HS-27A (cell line): ENCODE data around the gene ADAMTS2.

Experiments used
- DNase-seq: peaks from one replicate; pipeline ENCODE4 v3.0.0-alpha.2; 2012; ENCODE audit warnings: low read depth, missing footprints

Gene ADAMTS2

DNA sequence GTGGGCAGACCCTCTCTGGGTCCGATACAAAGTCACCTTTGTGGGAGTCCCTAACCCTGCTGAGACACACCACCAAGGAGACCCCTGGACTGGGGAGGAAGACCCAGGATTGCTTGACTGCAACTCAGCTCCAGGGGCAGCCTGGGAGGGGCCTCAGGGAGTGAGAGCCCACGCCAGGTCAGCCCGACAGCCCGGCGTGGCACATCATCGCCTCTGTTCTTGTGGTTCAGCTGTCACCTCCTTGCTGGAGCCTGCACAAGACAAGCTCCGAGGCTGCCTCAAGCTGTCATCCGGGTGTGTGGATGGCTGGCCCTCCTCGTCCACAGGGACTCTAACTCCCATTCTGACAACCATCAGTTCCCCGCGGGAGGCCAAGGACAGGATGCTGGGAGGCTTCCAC, 151.5 kb downstream of the ADAMTS2 start:
- DNase-seq, result no peak

DNA sequence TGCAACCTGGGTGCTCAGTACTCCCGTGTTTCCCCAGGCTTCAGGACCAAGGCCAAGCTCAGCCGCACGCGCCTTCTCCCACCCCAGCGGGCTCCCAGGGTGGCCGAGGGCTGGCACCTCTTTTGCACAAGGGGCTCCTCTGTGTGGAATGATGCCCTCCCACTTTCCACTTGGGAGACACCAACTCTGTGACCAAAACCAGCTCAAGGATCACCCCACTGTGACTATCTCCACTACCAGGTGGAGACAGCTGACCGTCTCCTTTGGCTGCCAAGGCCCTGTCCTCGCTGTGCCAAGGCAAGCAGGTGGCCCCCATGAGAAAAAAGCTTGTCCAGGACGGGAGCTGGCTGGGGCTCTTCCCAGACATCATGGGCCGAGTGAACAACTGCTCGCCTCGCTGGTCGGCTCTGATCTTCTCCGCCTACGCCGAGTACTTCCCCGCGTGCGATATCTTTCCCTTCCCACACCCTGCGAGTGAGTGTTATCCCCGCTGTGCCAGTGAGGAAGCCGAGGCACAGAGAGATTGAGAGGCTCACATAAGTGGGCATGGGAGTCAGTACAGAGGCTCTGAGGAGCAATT, 152.3 kb downstream of the ADAMTS2 start:
- no peak for DNase-seq

DNA sequence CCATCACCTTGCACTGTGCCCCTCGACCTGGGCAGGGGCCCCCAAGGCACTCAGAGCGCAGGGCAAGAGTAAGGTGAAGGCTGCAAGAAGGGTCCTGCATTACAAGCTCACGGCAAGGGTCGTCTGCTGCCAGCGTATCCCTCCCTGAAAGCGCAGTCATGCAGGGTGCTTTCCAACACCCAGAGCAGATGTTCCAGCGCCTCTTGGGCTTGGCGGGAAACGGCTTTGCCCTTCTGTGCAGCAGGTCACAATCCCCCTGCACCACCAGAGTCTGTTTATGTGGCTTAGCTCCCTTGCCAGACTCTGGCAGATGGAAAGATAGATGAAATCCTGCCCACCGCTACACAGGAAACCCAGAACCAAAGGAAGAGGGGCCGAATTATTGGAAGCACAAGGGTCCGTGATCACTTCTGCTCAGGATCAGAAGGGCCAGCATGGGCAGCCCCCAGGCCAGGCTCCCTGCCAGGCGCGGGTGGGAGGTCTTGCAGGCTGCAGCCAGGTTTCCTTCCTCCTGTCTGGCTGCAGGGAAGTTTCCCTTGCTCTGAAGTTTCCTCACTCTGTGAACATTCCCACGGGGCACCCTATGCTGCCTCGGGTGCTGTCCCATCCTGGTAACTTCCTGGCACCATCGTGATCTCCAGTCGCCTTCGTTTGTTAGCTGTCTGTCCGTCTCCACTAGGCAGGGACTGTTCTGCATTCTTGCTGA, 152.9 kb downstream of the ADAMTS2 start:
- DNase-seq, result no peak

DNA sequence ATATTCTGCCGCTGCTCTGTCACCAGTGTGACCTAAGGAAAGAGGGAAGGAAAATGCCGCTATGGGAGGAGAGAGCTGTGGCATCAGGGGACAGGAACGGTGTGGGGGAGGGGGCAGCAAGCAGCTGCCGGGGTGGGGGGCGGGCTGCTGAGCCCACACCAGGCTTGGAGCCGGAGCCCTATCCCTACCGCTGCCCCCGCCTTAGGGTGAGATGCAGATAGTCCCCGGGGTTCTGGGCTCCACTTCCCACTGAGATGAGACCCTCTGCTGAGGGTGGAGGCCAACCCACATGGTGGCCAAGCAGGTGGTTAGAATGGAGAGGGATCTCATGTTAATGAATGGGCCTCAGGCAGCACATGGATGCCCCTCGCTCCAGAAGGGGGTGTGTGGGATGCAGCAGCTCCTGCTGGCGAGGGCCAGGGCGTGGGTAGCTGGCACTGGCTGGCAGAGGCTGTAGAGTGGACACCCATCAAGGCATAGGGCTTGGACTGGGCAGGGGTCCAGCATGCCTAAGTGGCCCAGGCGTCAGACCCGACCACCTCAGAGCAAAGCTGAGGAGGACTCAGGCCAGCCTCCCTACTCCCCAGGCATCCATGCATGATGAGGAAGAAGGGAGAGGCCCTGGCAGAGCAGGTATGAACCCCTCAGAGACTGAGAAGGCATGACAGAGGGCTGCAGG, 153.6 kb downstream of the ADAMTS2 start:
- no peak for DNase-seq

DNA sequence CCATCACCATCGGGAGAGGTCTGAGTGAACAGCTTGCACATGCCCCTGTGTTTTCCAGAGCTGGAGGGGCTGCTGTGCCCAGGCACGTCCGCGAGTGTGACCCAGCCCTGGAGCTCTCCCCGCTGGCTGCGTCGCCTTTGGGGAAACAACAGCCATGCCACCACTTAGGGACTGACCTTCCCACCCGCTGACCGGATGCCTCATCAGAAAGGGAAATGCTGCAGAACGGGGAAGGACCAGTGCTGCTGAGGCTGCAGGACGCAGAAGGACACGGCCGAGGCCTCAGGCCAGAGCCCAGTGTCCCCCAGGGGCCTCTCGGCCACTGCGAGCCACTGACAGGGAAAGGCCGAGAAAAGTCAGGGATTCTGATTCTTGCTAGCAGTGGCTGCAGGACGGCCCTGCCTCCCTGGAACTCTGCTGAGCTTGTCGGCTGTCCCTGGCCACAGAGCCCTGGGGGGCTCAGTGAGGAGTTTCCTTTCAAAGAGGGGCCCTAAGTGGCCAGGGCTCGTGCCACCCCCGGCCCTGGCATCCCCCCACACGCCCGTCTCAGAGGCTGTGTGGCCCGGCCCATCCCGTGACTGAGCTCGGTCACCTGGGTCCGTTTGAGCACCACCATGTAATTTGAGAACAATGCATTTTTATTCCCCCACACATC, 154.3 kb downstream of the ADAMTS2 start:
- no peak for DNase-seq

DNA sequence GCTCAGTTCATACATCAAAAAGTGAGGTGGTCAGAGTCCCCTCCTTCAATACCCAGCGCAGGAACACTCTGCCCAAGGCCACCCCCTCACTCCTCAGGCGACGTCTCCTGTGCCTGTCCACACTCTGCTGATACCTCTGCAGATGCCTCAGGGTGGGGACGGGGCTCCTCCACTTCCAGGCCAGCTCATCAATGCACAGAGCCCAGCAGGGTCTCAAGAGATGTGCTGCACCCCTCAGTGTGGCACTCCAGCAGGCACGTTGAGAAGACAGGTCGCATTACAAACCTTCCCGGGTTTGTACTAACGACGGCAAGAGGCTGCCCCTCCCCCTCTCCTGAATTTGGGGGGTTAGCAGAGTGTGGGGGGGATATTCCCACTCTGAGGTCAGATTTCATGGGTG, 156.6 kb downstream of the ADAMTS2 start:
- no peak for DNase-seq

DNA sequence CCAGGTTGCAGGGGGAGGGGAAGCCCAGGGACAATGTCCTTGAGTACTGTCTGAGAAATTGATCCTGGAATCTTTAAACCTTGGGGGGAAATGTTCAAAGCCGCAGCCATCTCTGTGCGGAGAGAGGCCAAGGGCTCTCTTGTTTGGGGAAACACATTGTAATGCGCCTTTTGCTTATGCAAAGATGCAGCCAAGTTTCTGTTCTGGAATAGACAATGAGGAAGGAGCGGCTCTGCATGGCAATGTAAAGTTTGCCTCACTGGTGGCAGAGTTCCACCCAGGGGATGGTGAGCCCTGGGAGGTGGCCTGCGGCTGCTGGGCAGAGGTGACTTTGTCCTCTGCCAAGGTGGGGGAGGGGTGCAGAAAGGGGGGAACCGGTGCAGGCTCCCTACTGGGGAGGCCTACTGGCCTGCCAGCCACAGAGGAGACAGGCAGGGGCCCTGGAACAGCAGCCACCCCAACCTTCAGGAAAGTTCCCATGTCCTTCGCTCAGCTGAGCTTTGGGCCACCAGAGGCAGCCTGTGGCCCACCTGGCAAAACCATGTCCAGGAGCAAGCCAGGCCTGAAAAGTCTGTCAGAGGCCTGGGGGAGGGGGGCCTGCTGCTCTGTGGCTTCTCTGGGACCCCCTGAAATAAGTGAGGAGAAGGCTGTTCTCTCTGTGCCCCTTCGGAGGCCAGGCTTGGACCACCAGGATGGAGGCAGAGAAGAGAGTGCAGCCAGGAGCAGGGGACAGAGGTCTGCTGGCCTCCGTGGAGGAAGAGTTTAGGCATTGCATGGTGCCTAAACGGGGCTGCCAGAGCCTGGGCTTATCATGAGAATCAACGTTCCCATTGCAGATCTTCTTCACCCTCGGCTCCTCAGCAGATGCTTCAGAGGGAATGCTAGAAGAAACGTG, 157.3 kb downstream of the ADAMTS2 start:
- no peak for DNase-seq

DNA sequence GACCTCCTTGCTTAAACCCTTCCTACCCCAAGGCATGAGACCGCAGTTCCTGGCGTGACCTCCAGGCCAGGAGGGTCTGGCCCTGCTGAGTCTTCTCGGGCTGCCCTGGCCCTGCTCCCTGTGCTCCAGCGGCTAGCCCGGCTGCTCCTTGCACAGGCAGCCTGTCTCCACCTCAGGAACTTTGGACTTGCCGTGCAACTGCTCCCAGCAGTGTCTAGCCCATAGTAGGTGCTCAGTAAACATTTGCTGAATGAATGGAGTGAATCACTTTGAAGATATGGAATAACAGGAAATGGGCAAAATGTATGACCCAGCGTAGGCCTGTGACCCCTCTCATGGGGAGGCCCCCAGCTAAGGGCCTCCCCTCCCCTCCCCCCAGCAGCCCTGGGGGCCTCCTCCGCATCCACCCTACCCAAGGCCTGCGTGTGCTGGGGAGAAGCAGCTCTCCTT, 158.0 kb downstream of the ADAMTS2 start:
- no peak for DNase-seq

DNA sequence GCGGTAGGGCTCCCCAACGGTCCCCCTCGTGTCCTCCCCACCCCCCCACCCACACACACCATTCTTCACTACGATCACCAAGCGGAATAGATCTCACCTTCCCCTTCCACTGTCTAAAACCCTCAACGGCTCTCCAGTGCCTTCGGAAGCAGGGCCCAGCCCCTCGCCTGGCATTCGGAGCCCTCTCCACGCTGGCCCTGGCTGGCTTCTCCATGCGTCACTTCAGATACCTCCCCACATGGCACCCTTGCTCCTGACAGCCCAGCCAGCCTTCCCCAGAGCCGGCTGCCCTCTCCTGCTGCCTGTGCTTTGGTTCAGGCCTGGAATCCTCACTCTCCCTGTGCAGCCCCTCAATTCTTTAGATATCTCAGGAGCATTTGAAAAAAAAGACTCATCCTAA, 158.5 kb downstream of the ADAMTS2 start:
- DNase-seq, result no peak

DNA sequence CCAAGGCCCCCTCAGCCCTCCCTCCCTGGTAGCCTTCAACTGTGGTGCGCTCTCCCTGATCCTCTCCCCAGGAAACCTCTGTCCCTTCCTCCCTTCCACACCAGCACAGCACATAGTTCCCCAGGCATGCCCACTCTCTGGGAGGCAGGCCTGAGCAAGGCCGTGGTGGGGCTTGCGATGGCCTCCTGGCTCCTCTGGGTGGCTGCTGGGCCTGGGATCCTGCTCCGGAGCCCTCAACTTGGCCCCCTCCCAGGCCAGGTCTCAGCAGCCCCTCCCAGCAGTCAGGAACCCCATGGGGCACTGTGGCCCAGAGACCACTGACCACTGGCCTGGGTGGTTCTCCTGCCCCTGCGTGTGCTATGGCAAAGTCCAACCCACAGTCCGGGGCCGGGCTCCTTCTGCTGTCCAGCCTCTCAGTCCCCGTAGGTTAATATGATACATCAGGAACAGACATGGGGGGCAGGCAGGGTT, 159.3 kb downstream of the ADAMTS2 start:
- DNase-seq, result no peak

DNA sequence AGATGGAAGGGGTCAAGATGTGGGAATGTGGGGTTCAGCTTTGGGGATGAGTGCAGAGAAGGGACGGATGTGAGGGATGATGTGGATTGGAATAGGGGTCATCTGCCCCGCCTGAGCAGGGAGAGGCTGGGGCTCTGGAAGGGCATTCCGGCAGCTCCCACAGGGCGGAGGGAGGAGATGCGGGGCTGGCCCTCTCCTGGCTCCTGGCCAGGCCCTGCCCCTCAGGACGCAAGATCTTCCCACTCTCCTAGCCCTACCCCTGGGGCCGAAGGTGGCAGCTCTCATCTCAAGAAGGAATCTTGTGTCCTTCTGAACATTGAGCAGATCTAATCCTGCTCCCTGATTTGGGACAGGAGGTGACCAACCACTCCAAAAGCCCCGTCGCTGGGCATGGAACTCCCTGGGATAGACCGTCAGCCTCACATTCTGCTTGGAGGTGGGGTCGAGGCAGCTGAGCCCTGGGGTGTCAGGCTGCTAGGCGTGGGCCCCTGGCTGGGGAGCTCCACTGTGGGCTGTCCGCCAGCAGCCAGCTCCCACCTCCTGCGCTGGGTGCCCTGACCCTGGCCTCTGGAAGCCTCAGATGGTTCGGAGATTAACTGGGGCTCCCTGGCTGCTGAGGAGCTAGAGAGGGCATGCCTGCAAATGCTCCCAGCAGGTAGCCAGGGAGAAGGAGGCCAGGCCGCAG, 159.9 kb downstream of the ADAMTS2 start:
- no peak for DNase-seq

DNA sequence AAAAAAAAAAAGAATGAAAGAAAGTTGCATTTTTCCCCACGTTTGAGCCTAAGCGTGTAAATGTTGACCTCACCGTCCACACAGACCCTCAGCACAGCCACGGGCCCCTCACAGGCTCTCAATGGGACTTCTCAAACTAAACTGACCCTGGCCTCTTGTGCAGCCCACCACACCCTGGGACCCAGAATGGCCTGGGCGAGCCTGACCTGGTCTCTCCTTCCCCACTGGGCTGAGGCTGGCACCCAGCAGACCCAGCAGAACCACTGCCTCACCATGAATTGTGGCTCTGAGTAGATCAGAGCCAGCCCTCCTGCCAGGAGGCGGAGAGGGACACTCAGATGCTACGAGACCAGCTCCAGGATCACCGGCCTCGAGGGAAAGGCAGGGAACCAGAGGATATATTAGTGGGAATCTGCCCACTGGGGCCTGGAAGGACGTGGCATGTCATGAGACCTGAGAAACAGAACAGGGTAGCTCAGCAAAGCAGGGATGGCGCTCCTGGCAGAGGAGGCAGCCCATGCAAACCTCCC, 160.7 kb downstream of the ADAMTS2 start:
- no peak for DNase-seq

DNA sequence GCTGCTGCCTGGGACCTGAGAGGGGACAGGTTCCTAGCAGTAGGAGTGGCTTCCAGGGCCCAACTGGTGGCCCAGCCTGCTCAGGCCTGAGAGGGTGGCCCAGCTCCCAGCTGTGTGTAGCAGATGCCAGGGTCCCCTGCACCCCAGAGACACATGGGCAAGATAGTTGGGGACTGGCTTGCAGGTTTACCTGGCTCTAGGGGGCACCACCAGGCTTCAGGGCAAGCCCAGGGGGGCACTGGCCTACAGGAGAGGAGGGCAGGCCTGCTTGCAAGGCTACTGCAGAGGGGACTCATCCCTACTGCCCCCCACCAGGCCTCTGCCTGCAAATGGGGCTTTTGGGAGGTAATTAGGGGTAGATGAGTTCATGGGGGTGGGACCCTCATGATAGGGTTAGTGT, 161.8 kb downstream of the ADAMTS2 start:
- DNase-seq, result no peak

DNA sequence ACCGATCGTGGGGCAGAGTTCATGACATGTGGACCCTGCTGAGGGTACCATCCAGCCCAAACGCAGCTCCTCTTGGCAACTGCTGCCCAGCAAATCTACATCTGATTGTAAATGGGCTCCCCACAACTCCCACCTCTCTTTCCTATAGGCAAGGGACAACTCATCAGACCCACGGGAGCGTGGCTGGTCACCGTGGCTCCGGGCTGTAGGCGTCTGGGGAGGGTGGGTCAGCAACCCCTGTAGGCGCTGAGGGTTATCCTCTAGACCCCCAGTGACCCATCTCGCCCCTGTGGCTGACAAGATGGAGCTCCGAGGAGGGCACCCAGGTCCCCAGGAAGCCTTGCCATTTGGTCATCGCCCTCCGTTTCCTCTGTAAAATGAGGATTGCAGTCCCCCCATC, 162.7 kb downstream of the ADAMTS2 start:
- no peak for DNase-seq

DNA sequence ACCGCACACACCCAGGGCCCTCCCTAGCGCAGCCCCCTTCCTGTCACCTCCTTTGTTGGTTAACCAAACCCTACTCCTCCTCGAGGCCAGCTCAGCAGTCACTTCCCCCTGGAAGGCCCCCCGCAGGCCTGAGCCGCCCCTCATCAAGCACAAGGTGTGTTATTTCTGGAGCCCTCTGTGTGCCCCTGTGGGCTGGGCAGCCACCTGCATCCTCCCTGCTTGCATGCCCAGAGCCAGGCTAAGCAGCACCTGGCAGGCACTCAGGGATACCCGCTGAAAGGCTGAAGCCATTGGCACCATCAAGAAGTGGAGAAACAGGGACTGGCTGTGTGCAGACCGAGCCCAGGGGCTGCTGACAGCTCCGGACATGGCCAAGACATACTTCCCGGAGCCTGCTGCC, 163.3 kb downstream of the ADAMTS2 start:
- no peak for DNase-seq

DNA sequence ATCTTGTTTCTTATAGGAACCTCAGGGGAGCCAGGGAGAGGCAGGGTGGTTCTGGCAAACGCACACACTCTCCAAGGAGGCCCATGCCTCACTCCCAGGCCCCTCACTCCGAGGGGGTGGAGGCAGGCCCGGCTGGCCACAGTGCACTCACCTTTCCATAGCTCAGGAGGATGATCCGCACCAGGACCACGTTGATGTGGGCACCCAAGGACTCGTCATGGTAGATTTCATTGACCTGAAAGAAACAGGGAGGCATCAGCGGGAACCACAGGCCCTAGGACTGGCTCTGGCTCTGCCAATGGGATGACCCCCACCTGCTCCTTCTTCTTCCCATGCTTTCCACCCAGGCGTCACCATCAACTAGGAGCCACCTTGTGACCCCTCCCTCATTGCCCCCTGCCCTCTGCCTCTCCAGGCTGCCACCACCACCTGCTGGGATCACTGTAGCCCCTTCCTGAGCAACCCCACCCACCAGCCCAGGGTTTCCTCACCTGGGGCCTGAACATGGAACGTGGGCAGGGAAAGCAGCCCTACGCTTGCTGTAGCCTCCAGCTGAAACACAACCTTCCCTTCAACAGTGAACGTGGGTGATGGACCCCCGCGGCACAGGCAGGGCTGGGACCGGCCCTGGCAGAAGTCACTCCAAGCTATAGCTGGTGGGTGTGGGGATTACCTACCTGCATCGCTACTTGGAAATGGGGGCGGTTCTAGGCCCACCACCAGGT, 164.2 kb downstream of the ADAMTS2 start:
- no peak for DNase-seq

DNA sequence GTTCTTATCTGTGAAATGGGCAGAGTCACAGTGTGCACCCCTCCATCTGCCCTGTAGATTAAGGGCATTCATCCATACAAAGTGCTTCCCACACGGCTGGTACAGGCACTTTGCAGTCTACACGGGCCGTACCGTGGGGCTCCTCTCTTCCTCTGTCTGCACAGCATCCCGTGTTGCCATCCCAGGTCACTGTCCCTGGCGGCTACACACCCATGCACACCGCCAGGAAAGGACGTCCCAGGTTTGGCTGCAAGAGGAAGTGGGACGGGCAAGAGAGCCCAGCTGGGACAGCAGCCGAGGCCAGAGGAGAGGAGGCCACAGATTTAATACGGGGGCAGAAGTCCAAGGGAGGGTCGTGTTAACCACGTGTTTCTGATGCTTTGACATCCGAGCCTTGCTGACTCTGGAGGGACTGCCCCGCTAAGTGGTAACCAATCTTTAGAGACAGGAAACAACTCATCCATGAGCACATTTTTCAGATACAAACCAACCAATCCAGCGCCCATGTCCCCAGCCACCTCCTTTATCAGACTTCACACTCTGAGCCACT, 165.1 kb downstream of the ADAMTS2 start:
- DNase-seq, result no peak

DNA sequence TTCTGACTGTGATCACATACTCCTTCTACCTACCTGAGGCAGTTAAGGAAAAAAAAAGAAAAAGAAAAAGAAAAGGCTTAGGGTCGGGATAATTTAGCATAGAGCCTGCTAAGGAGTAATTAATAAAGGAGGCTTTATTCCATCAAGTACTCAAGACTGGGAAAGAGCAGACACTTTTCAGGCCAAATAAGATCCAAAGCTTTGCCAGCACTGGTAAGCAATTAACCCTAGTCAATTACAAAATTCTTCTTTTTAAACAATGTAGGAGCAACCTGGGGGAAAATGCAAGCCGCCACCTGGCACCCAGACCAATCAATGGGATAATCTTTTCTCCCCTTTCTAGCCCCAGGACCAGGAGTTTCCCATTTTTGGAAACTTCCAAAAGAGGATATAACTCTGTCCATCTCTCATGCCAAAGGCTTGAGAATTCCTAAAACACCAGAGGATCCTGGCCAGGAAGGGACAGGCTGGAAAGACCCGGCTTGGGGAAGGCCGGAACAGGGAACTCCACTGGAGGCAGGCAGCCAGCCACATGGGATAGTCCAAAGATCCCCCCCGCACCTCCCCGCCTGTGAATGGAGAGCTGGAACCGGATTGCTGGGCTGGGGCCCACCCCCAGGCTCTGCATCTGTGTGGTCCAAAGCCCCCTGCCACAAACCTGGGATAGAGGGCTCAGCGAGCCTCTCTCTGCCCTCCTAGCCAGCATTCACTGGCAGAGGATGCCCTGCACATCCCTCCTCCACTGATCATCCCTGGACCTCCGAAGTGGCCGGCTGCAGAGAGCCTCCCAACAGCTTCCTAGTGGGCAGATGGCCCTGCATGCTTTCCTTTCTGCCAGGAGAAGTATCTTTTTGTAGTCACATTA, 167.3 kb downstream of the ADAMTS2 start:
- DNase-seq, result no peak
